ENCODE data around the gene PRICKLE4.

Gene PRICKLE4

DNA sequence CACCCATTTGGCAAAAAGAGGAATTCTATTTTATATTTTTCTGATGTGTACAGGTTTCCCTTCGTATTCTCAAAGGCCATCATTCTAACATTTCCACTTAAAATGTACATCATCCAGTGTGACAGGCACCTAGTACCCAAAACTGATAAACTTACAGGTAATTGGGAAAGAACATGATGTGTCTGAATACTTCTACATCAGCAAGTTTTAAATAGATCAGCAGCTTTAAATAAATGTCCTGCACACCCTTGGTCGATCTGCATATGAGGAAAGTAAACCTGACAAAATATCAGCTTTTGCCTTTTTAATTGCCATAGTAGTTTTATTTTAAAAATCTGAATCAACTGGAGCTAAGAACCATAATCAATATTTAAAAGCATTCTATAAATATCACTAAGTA is 33.4 kb downstream of the PRICKLE4 start:
- H3F3A ChIP-seq (ENCODE audit: insufficient read depth), result peaks cover 5% of the 10 kb centered on the region; the same call in 1 of the 2 replicates
- TF ChIP-seq CTCF (IDR thresholded peaks at IDR 0.05; ENCODE audit: insufficient read depth, low read length, poor library complexity, severe bottlenecking), result no peak
- no peak for TF ChIP-seq EZH2phosphoT487 (conservative IDR thresholded peaks at IDR 0.05; ENCODE audit: low read length)
- no peaks in the 10 kb centered on the region for H3K9me2 ChIP-seq (replicated peaks; ENCODE audit: insufficient read depth, low read length)
- no peak overlapping the region for H3K4me2 ChIP-seq (ENCODE audit: low read depth, low read length, poor library complexity, severe bottlenecking)
- H3K4me3 ChIP-seq (ENCODE audit: insufficient read depth, low read length, poor library complexity, severe bottlenecking), result no peak overlapping the region
- H3K36me3 ChIP-seq (ENCODE audit: low read length), result no peaks in the 10 kb centered on the region
- no peaks in the 10 kb centered on the region for H3K27me3 ChIP-seq (ENCODE audit: low read length)
- no peak overlapping the region for H3K27ac ChIP-seq (ENCODE audit: low read depth, low read length)
- no peak overlapping the region for H3K9ac ChIP-seq (ENCODE audit: low read length)
- no peaks in the 10 kb centered on the region for H3K9me3 ChIP-seq (ENCODE audit: insufficient read depth, low read length)
- H3K79me2 ChIP-seq (ENCODE audit: insufficient read depth, low read length), result no peaks in the 10 kb centered on the region
- H4K20me1 ChIP-seq (ENCODE audit: low read depth, low read length), result no peaks in the 10 kb centered on the region
- H2AFZ ChIP-seq (ENCODE audit: low read depth, low read length, severe bottlenecking), result no peak overlapping the region

DNA sequence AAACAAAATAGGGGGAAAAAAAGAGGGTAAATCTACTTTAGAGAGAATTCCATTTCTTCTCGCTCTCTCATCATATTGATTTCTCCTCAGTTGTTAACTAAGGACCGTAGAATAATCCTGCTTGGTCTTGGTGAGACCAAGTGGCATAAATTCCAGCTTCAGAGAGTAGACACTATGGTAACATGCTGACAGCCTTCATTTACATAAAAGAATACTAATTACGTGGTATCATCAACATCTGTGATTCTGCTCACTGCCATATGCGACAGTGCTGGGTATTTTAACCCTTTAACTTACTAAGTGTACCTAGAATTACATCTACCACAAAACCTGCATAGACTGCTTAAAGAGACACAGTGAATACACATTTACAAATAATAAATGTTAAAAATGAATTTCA is 34.0 kb downstream of the PRICKLE4 start:
- Histone ChIP-seq H3K27me3 (ENCODE audit: low read length) (no peaks in the 10 kb centered on the region), H3K4me3 (ENCODE audit: insufficient read depth, low read length, poor library complexity, severe bottlenecking) (no peak overlapping the region), H3K9me2 (replicated peaks; ENCODE audit: insufficient read depth, low read length) (no peaks in the 10 kb centered on the region), H2AFZ (ENCODE audit: low read depth, low read length, severe bottlenecking) (no peak overlapping the region), H3K27ac (ENCODE audit: low read depth, low read length) (no peak overlapping the region), H3K79me2 (ENCODE audit: insufficient read depth, low read length) (no peaks in the 10 kb centered on the region), H3K4me2 (ENCODE audit: low read depth, low read length, poor library complexity, severe bottlenecking) (no peak overlapping the region), H3K9ac (ENCODE audit: low read length) (no peak overlapping the region), H3K36me3 (ENCODE audit: low read length) (no peaks in the 10 kb centered on the region), H3K9me3 (ENCODE audit: insufficient read depth, low read length) (no peaks in the 10 kb centered on the region), H3F3A (ENCODE audit: insufficient read depth) (peaks cover 5% of the 10 kb centered on the region; the same call in 1 of the 2 replicates), H4K20me1 (ENCODE audit: low read depth, low read length) (no peaks in the 10 kb centered on the region)
- TF ChIP-seq EZH2phosphoT487 (conservative IDR thresholded peaks at IDR 0.05; ENCODE audit: low read length) (no peak), CTCF (IDR thresholded peaks at IDR 0.05; ENCODE audit: insufficient read depth, low read length, poor library complexity, severe bottlenecking) (no peak)

- no peak overlapping the region for H3K4me2 ChIP-seq (ENCODE audit: low read depth, low read length, poor library complexity, severe bottlenecking)
- no peaks in the 10 kb centered on the region for H3K9me3 ChIP-seq (ENCODE audit: insufficient read depth, low read length)
- H3F3A ChIP-seq (ENCODE audit: insufficient read depth), result peaks cover 5% of the 10 kb centered on the region; the same call in 1 of the 2 replicates
- H3K9ac ChIP-seq (ENCODE audit: low read length), result no peak overlapping the region
- no peak overlapping the region for H2AFZ ChIP-seq (ENCODE audit: low read depth, low read length, severe bottlenecking)
- no peak overlapping the region for H3K27ac ChIP-seq (ENCODE audit: low read depth, low read length)
- no peaks in the 10 kb centered on the region for H3K79me2 ChIP-seq (ENCODE audit: insufficient read depth, low read length)
- no peaks in the 10 kb centered on the region for H4K20me1 ChIP-seq (ENCODE audit: low read depth, low read length)
- H3K36me3 ChIP-seq (ENCODE audit: low read length), result no peaks in the 10 kb centered on the region
- no peaks in the 10 kb centered on the region for H3K27me3 ChIP-seq (ENCODE audit: low read length)
- H3K4me3 ChIP-seq (ENCODE audit: insufficient read depth, low read length, poor library complexity, severe bottlenecking), result no peak overlapping the region
- no peak for TF ChIP-seq EZH2phosphoT487 (conservative IDR thresholded peaks at IDR 0.05; ENCODE audit: low read length)
- TF ChIP-seq CTCF (IDR thresholded peaks at IDR 0.05; ENCODE audit: insufficient read depth, low read length, poor library complexity, severe bottlenecking), result no peak
- no peaks in the 10 kb centered on the region for H3K9me2 ChIP-seq (replicated peaks; ENCODE audit: insufficient read depth, low read length)
Measured at GRCh38 chr6:41815587-41815986, 35.0 kb downstream of the PRICKLE4 start.
